Gastroesophageal sphincter (tissue), 3 donors: ENCODE measurements around the gene MUC5AC.

ENCODE experiments used
- POLR2A ChIP-seq, 2 donors: fragments of 450-650 bp; IDR thresholded peaks; one replicate each; pipeline ENCODE4 v1.6.1; 2017; ENCODE audit warnings: antibody characterized with exemption in 2 of 2, mild to moderate bottlenecking in 2 of 2, moderate library complexity in 1 of 2
- TF ChIP-seq, protein P1 (sequence below), 4 experiments: fragments of 200-600 bp in 2 of 4; fragments of 450-650 bp in 2 of 4; sonication (generic) in 1 of 4; IDR thresholded peaks; one replicate each; pipeline ENCODE4 v1.5.1; 2017 to 2019; ENCODE audit warnings: antibody characterized with exemption in 4 of 4, mild to moderate bottlenecking in 2 of 4, moderate library complexity in 2 of 4

DNA sequence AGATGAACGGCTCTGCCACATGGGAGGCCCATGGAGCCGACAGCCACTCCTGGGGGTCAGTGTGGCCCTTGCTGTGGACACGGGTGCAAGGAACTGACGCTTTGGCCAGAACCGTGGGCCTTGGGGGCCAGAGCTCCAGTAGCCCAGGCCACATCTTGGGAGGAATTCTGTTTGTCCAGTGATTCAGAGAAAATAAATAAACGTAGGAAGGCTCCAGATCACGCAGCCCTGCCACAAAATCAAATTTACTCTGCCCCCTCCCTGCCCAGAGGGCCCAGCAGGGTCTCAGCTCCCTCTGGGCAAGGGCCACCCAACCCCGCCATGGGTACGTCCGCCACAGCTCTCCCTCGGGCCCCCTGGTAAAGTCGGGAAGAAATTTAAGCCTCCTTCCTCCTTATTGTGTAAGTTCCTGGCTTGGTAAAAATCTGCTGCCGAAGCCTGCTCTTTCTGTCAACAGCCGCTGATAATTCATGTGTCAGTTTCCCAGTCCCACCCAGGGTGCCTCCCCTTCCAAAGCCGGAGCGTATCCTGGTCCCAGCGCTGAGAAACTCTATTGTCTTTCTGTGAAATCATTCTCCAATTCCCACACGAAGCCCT lies 6.9 kb upstream of the MUC5AC start:
- TF ChIP-seq POLR2A (IDR thresholded peaks at IDR 0.05), result no peak
- TF ChIP-seq, protein P1, sequence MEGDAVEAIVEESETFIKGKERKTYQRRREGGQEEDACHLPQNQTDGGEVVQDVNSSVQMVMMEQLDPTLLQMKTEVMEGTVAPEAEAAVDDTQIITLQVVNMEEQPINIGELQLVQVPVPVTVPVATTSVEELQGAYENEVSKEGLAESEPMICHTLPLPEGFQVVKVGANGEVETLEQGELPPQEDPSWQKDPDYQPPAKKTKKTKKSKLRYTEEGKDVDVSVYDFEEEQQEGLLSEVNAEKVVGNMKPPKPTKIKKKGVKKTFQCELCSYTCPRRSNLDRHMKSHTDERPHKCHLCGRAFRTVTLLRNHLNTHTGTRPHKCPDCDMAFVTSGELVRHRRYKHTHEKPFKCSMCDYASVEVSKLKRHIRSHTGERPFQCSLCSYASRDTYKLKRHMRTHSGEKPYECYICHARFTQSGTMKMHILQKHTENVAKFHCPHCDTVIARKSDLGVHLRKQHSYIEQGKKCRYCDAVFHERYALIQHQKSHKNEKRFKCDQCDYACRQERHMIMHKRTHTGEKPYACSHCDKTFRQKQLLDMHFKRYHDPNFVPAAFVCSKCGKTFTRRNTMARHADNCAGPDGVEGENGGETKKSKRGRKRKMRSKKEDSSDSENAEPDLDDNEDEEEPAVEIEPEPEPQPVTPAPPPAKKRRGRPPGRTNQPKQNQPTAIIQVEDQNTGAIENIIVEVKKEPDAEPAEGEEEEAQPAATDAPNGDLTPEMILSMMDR (IDR thresholded peaks at IDR 0.05), result no peak
